ENCODE results near the gene ARF3. TPM values are rescaled to one million over a fixed set of nuclear protein-coding genes. Genes with fewer than 3 reads are reported as not detected.

Gene ARF3
- total and polyA plus RNA-seq, 9 of the 15 experiments (the other 6 are each of a cell fraction or from before 2014, with no cell fraction given), result 5.9 to 170 (median 64.4) TPM

- H3K4me3 ChIP-seq, result peak overlapping the region; percentile 40
- FAIRE-seq, result peak; percentile 62
- H3K4me1 ChIP-seq (replicated peaks in 1 of 2; ENCODE audit: control insufficient read depth in 2 of 2, insufficient read depth in 2 of 2, low read length in 2 of 2), result peaks cover 14 to 51% of the 10 kb centered on the region in 2 experiments
- H3K36me3 ChIP-seq (ENCODE audit: control insufficient read depth, insufficient read depth, low read length), result peaks cover 34% of the 10 kb centered on the region
- H2AFZ ChIP-seq (ENCODE audit: low read depth, low read length), result peak overlapping the region; percentile 83
- peak overlapping the region; percentile 74 for H3K4me2 ChIP-seq (ENCODE audit: insufficient read depth, low read length)
- H3K9ac ChIP-seq (ENCODE audit: insufficient read depth in 1 of 2, low read depth in 2 of 2, low read length in 2 of 2), result peak overlapping the region; percentile 36 to 90
- peak overlapping the region; percentile 42; the same call in 2 of the 3 replicates for H3K27ac ChIP-seq (ENCODE audit: extremely low read depth, low read depth, low read length)
- CTCF ChIA-PET (ENCODE audit: low intra/inter-chr PET ratio), result interaction anchor here (0.8 kb wide), 1 partner anchor 95 kb away, joined by 3 read pairs; no protein-coding TSS in a partner anchor
- no peaks in the 10 kb centered on the region for H3K27me3 ChIP-seq (ENCODE audit: control insufficient read depth in 2 of 2, insufficient read depth in 2 of 2, low read length in 2 of 2)
- peak in 3 of 4 experiments; percentile 36 to 59 (median 59) for DNase-seq (ENCODE audit: extremely low read depth in 1 of 4, low spot score in 3 of 4)
- POLR2A ChIA-PET, result interaction anchor here (0.6 to 9.5 kb wide), 4 partner anchors 17 to 489 kb away, joined by 4 to 78 read pairs (median 5); partner anchors contain the start of gene PRKAG1
- BruUV-seq (replicated peaks), result TSS peak; percentile 31
- peak; percentile 7 for ATAC-seq
- 30% methylated on average over 20 of the region's 48 CpGs for WGBS (ENCODE audit: insufficient coverage, low coverage, missing lambda C conversion rate)
- intact Hi-C loops (cut with micrococcal nuclease) (loop anchor here (1.0 to 10.0 kb wide), 2 partner anchors 94 to 236 kb away; no protein-coding TSS in a partner anchor), in situ Hi-C loops (cut with MboI) (no loop called here)
- H4K20me1 ChIP-seq (replicated peaks; ENCODE audit: control insufficient read depth, insufficient read depth, low read length), result no peaks in the 10 kb centered on the region
- H3K9me1 ChIP-seq (ENCODE audit: control insufficient read depth, insufficient read depth, low read length), result no peaks in the 10 kb centered on the region
- no peaks in the 10 kb centered on the region for H3K9me3 ChIP-seq (replicated peaks; ENCODE audit: control insufficient read depth, insufficient read depth, low read depth, low read length)
- H3K79me2 ChIP-seq (ENCODE audit: control insufficient read depth, insufficient read depth, low read length), result peaks cover 16% of the 10 kb centered on the region; the same call in 2 of the 3 replicates
- TF ChIP-seq VEZF1 (CRISPR knock-in tag; IDR thresholded peaks at IDR 0.05), result peak; percentile 35
- no peak for TF ChIP-seq SMARCA4 (IDR thresholded peaks at IDR 0.05)
- TF ChIP-seq POLR3A (IDR thresholded peaks at IDR 0.05; ENCODE audit: borderline replicate concordance, extremely low read depth, insufficient read depth, insufficient read length), result no peak
- no peak for TF ChIP-seq MCM3 (IDR thresholded peaks at IDR 0.05)
- no peak for TF ChIP-seq KLF13 (tag; IDR thresholded peaks at IDR 0.05; ENCODE audit: borderline replicate concordance, low read depth)
- no peak for TF ChIP-seq MLX (CRISPR knock-in tag; conservative IDR thresholded peaks at IDR 0.05)
- TF ChIP-seq ARID2 (IDR thresholded peaks at IDR 0.05), result no peak
- no peak for TF ChIP-seq HNRNPK (IDR thresholded peaks at IDR 0.05; ENCODE audit: low read depth, low read length, poor library complexity, severe bottlenecking)
- TF ChIP-seq NCOA4 (IDR thresholded peaks at IDR 0.05; ENCODE audit: partially characterized antibody), result no peak
- TF ChIP-seq ZNF518B (CRISPR knock-in tag; IDR thresholded peaks at IDR 0.05), result no peak
- TF ChIP-seq RBFOX2 (IDR thresholded peaks at IDR 0.05; ENCODE audit: low read depth, low read length), result peak; percentile 18; the same call in 1 of the 2 replicates
- TF ChIP-seq NCOA6 (IDR thresholded peaks at IDR 0.05), result 0 out of 2 replicates have a peak, but pooled peaks have one; percentile 41
- TF ChIP-seq MECOM (CRISPR knock-in tag; IDR thresholded peaks at IDR 0.05), result no peak
- TF ChIP-seq NFATC3 (IDR thresholded peaks at IDR 0.05), result no peak
- no peak for TF ChIP-seq PCBP1 (IDR thresholded peaks at IDR 0.05; ENCODE audit: low read depth, low read length, poor library complexity, severe bottlenecking)
- no peak for TF ChIP-seq PPARD (CRISPR knock-in tag; IDR thresholded peaks at IDR 0.05)
These were observed 41.4 kb upstream of the ARF3 start for GRCh38 chr12:48998497-48999353.

Measured in K562 (cell line).